AG09309 (cell line): ENCODE measurements around the gene DLX4.

Experiments used
- DNase-seq: peaks from one replicate; pipeline ENCODE4 v3.0.0-alpha.2; 2010; ENCODE audit warnings: low read depth
- H3K4me3 ChIP-seq: 2 replicates; pipeline ENCODE4 v1.5.1; 2011; ENCODE audit warnings: mild to moderate bottlenecking, low read depth, low read length, moderate library complexity; ENCODE audit not compliant: control insufficient read depth
- CTCF ChIP-seq: IDR thresholded peaks from 2 replicates; pipeline ENCODE4 v1.5.1; 2011; ENCODE audit warnings: mild to moderate bottlenecking, low read depth, low read length, inconsistent platforms; ENCODE audit not compliant: insufficient read depth, control insufficient read depth; ENCODE audit errors: missing control alignments

Gene DLX4

GRCh38 chr17:49971199-49971847 is 2.3 kb downstream of the DLX4 start:
- no peak for TF ChIP-seq CTCF
- no peak overlapping the region for H3K4me3 ChIP-seq
- DNase-seq, result no peak

GRCh38 chr17:49971848-49972485 is 3.0 kb downstream of the DLX4 start:
- no peak for TF ChIP-seq CTCF
- H3K4me3 ChIP-seq, result no peak overlapping the region; the same call in 1 of the 2 replicates
- no peak for DNase-seq

- no peak for DNase-seq
- TF ChIP-seq CTCF, result no peak
- H3K4me3 ChIP-seq, result no peak overlapping the region
Measured at GRCh38 chr17:49972486-49973270, 3.7 kb downstream of the DLX4 start.

GRCh38 chr17:49973271-49973615 is 4.3 kb downstream of the DLX4 start:
- no peak overlapping the region for H3K4me3 ChIP-seq
- no peak for TF ChIP-seq CTCF
- DNase-seq, result no peak

- TF ChIP-seq CTCF, result no peak
- no peak overlapping the region for H3K4me3 ChIP-seq
Measured at GRCh38 chr17:49975531-49975930, 6.5 kb downstream of the DLX4 start.

GRCh38 chr17:49976163-49976827 is 7.3 kb downstream of the DLX4 start:
- TF ChIP-seq CTCF, result no peak
- DNase-seq, result no peak
- H3K4me3 ChIP-seq, result no peak overlapping the region

More at GRCh38 chr17:49975531-49975930, 6.5 kb downstream of the DLX4 start:
- no peak for DNase-seq
